Cardiac muscle cell (in vitro differentiated cells and primary cell): ENCODE data around the gene FBXL7. TPM values are rescaled to one million over a fixed set of nuclear protein-coding genes. Genes with fewer than 3 reads are reported as not detected.
A peak's percentile ranks its signal among the peaks of the same experiment; 100 is the strongest.

Experiments used
- DNase-seq, 2 donors: peaks; one replicate each; pipeline versions ENCODE4 v3.0.0 to v3.0.0-alpha.2; 2010 to 2017; ENCODE audit warnings: low read depth in 1 of 2, low spot score in 1 of 2
- H3K27ac ChIP-seq: fragments of 200-600 bp; sonication (generic); 2 replicates; pipeline ENCODE4 v1.5.1; 2016
- H3K27me3 ChIP-seq: fragments of 200-600 bp; sonication (generic); 2 replicates; pipeline ENCODE4 v1.6.0; 2016; ENCODE audit warnings: control low read depth
- H3K36me3 ChIP-seq: fragments of 200-600 bp; sonication (generic); 2 replicates; pipeline ENCODE4 v1.5.1; 2016; ENCODE audit warnings: control low read depth
- H3K4me1 ChIP-seq: fragments of 200-600 bp; sonication (generic); 2 replicates; pipeline ENCODE4 v1.8.1; 2017; ENCODE audit warnings: low read depth, mild to moderate bottlenecking, mixed run types
- H3K4me3 ChIP-seq: fragments of 200-600 bp; sonication (generic); 2 replicates; pipeline ENCODE4 v1.5.1; 2016; ENCODE audit warnings: mild to moderate bottlenecking
- H3K9me3 ChIP-seq: fragments of 200-600 bp; sonication (generic); 2 replicates; pipeline ENCODE4 v1.5.1; 2017; ENCODE audit warnings: low read depth, mild to moderate bottlenecking, control low read depth
- polyA plus RNA-seq: library from polyadenylated mRNA; unstranded; fragments of >200 nt; fragmentation: Nextera tagmentation; extraction: Ambion mirVana; gene quantifications from 2 replicates; pipeline ENCODE4 v1.2.1, GENCODE V29; 2016
- total RNA-seq: library from RNA; depleted of rRNA; stranded (reverse); fragments of >200 nt; gene quantifications from 2 replicates; pipeline ENCODE4 v1.2.3, GENCODE V29; 2016
- TF ChIP-seq, protein P1 (sequence below): IDR thresholded peaks from 2 replicates; pipeline ENCODE4 v1.5.1; 2012; ENCODE audit warnings: low read depth, mild to moderate bottlenecking, low read length

Gene FBXL7
- total and polyA plus RNA-seq, 2 experiments from 2014 or later: 16.7 to 22.5 TPM

DNA sequence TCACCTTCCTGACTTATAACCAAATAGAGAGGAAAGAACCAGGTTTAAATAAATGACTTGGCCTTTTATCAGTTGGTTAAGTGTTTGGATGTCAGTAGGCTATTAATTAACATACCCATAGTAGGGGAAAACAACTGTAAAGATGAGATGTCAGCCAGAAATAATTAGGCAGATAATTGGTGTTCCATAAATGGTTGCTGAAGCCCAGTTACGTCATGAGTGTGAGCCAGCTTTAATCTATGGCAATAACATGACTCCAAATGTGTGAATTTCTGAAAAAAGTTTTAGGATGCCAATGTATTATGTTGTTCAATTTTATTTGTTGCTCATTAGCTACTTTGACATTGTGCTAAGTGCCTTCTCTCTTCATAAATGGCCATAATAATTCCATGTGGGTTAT lies 180.5 kb downstream of the FBXL7 start:
- Histone ChIP-seq H3K4me1 (peaks cover 14% of the 10 kb centered on the region), H3K4me3 (no peak overlapping the region), H3K36me3 (no peaks in the 10 kb centered on the region), H3K9me3 (no peaks in the 10 kb centered on the region), H3K27me3 (no peaks in the 10 kb centered on the region), H3K27ac (no peak overlapping the region)
- no peak for DNase-seq
- TF ChIP-seq, protein P1, sequence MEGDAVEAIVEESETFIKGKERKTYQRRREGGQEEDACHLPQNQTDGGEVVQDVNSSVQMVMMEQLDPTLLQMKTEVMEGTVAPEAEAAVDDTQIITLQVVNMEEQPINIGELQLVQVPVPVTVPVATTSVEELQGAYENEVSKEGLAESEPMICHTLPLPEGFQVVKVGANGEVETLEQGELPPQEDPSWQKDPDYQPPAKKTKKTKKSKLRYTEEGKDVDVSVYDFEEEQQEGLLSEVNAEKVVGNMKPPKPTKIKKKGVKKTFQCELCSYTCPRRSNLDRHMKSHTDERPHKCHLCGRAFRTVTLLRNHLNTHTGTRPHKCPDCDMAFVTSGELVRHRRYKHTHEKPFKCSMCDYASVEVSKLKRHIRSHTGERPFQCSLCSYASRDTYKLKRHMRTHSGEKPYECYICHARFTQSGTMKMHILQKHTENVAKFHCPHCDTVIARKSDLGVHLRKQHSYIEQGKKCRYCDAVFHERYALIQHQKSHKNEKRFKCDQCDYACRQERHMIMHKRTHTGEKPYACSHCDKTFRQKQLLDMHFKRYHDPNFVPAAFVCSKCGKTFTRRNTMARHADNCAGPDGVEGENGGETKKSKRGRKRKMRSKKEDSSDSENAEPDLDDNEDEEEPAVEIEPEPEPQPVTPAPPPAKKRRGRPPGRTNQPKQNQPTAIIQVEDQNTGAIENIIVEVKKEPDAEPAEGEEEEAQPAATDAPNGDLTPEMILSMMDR: no peak

GRCh38 chr5:15682122-15682521 lies 182.1 kb downstream of the FBXL7 start:
- H3K4me3 ChIP-seq: no peak overlapping the region
- H3K4me1 ChIP-seq: peaks cover 10% of the 10 kb centered on the region
- no peaks in the 10 kb centered on the region for H3K36me3 ChIP-seq
- H3K27me3 ChIP-seq: no peaks in the 10 kb centered on the region
- TF ChIP-seq, protein P1: no peak
- H3K27ac ChIP-seq: no peak overlapping the region
- DNase-seq: no peak
- H3K9me3 ChIP-seq: no peaks in the 10 kb centered on the region

DNA sequence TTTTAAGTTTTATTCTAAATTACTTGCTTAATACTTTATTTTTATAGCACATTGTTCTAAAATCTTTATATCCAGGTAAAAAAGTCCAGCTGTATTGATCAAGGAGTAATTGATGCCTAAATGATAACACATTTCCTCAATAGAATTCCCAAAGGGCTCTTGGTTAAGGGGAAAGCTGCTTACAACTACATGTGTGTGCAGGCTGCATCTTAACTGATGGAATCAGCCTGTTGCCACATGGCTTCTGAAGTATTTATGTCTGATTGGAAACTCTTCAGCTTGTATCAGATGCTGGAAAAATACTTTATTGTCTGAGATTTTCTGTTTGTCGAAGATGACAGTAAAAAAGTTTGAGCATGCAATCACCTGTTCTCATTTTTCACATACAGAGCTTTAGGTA lies 182.6 kb downstream of the FBXL7 start:
- H3K36me3 ChIP-seq: no peaks in the 10 kb centered on the region
- H3K4me1 ChIP-seq: peaks cover 10% of the 10 kb centered on the region
- H3K27me3 ChIP-seq: no peaks in the 10 kb centered on the region
- H3K4me3 ChIP-seq: no peak overlapping the region
- H3K27ac ChIP-seq: no peak overlapping the region
- H3K9me3 ChIP-seq: no peaks in the 10 kb centered on the region
- DNase-seq: no peak
- TF ChIP-seq, protein P1: no peak

DNA sequence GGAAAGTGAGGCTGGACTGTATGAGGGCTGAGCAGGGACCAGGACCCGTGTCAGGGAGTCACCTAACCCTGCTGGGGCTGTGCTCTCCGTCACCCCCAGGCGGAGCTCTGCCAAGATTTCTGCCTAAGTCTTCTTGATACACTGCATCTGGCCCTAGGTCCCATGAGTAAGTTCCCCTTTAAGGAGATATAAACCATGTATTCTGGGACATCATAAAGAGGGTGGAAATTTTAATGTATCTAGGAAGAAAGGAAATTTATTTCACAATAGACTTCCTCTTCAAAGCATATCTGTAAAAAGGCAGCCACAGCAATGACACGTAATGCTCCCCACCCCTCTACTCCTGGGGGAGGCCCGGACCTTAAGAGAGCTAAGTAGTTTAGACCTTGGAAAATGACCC lies 183.4 kb downstream of the FBXL7 start:
- H3K4me1 ChIP-seq: peaks cover 10% of the 10 kb centered on the region
- H3K4me3 ChIP-seq: no peak overlapping the region
- TF ChIP-seq, protein P1: peak; percentile 62
- H3K9me3 ChIP-seq: no peaks in the 10 kb centered on the region
- DNase-seq: peak; percentile 36 to 78
- H3K36me3 ChIP-seq: no peaks in the 10 kb centered on the region
- no peak overlapping the region for H3K27ac ChIP-seq
- H3K27me3 ChIP-seq: no peaks in the 10 kb centered on the region

DNA sequence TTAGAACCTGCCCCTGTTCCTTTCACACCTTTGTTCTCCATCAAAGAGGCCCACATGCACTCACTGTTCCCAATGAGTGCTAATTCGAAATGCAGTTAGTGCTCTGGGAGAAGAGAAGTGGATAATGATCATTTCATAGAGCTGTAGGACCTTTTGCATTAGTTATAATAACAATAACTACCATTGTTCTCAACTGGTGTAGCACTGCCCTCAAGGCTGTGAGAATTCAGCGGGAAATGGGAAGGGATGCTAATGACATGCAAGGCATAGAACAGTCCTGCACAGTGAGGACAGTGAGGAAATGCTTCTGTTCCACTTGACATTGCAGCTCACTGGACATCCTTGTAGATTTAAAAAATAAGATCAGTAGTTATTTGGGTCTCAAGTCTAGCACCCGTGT lies 187.4 kb downstream of the FBXL7 start:
- no peaks in the 10 kb centered on the region for H3K9me3 ChIP-seq
- TF ChIP-seq, protein P1: no peak
- H3K27ac ChIP-seq: no peak overlapping the region
- peaks cover 4% of the 10 kb centered on the region for H3K4me1 ChIP-seq
- no peaks in the 10 kb centered on the region for H3K36me3 ChIP-seq
- no peak for DNase-seq
- no peaks in the 10 kb centered on the region for H3K27me3 ChIP-seq
- H3K4me3 ChIP-seq: no peak overlapping the region

GRCh38 chr5:15689836-15690235 lies 189.9 kb downstream of the FBXL7 start:
- H3K36me3 ChIP-seq: no peaks in the 10 kb centered on the region
- TF ChIP-seq, protein P1: no peak
- H3K4me1 ChIP-seq: peaks cover 9% of the 10 kb centered on the region
- H3K27ac ChIP-seq: no peak overlapping the region
- H3K9me3 ChIP-seq: no peaks in the 10 kb centered on the region
- H3K4me3 ChIP-seq: no peak overlapping the region
- DNase-seq: no peak
- H3K27me3 ChIP-seq: no peaks in the 10 kb centered on the region
